Measurements from ENCODE around the gene DCAF12.

The DCAF12 gene

DNA sequence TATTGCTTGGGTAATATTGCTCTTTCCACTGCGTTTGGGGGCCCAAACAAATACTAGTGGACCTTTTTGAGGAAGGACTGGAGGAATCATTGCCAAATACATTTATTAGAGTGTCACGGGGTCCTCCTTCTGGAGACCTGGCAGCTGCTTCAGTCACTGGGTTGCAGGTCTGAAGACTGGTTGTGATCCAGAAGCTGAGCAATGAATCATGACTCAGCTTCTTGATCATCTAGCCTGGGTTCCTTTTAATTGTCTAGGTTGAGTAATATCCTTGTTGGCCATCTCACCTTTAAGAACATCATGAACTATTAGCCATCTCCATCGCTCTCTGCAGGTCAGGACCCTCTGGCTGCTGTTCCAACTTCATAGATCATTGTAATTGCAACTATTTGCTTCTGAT is 36.9 kb upstream of the DCAF12 start:
- Histone ChIP-seq H3K27me3 (replicated peaks; ENCODE audit: control insufficient read depth, insufficient read depth, low read length) (no peaks in the 10 kb centered on the region), H3K4me3 (replicated peaks; ENCODE audit: low read depth, low read length) (no peak overlapping the region), H3K36me3 (ENCODE audit: control insufficient read depth, insufficient read depth, low read length) (no peaks in the 10 kb centered on the region)
- no peak for DNase-seq (ENCODE audit: extremely low read depth, insufficient read length)
- TF ChIP-seq, protein P1, sequence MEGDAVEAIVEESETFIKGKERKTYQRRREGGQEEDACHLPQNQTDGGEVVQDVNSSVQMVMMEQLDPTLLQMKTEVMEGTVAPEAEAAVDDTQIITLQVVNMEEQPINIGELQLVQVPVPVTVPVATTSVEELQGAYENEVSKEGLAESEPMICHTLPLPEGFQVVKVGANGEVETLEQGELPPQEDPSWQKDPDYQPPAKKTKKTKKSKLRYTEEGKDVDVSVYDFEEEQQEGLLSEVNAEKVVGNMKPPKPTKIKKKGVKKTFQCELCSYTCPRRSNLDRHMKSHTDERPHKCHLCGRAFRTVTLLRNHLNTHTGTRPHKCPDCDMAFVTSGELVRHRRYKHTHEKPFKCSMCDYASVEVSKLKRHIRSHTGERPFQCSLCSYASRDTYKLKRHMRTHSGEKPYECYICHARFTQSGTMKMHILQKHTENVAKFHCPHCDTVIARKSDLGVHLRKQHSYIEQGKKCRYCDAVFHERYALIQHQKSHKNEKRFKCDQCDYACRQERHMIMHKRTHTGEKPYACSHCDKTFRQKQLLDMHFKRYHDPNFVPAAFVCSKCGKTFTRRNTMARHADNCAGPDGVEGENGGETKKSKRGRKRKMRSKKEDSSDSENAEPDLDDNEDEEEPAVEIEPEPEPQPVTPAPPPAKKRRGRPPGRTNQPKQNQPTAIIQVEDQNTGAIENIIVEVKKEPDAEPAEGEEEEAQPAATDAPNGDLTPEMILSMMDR (IDR thresholded peaks at IDR 0.05; ENCODE audit: insufficient read depth, low read length, poor library complexity, severe bottlenecking), result no peak

DNA sequence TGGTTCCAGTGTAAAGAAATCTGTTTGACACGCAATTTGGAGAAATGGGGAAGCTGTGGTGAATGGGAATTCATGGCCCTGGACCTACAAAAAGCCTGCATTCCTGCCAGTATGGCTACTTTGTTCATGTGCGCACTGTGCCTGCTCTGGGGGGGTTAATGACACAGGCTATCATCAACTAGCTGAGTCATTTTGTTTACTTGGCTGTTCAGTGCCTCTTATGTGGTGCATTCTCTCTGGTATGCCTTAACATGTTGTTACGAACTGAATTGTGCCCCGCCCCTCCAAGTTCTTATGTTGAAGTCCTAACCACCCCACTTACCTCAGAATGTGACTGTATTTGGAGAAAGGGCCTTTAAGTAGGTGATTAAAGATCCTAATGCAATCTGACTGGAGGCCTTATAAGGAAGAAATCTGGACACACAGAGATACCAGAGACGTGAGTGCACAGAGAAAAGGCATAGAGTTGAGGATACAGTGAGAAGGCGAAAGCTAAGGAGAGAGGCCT is 31.9 kb upstream of the DCAF12 start:
- no peak for DNase-seq (ENCODE audit: extremely low read depth, insufficient read length)
- H3K4me3 ChIP-seq (replicated peaks; ENCODE audit: low read depth, low read length), result no peak overlapping the region
- H3K36me3 ChIP-seq (ENCODE audit: control insufficient read depth, insufficient read depth, low read length), result no peaks in the 10 kb centered on the region
- no peaks in the 10 kb centered on the region for H3K27me3 ChIP-seq (replicated peaks; ENCODE audit: control insufficient read depth, insufficient read depth, low read length)
- TF ChIP-seq, protein P1 (IDR thresholded peaks at IDR 0.05; ENCODE audit: insufficient read depth, low read length, poor library complexity, severe bottlenecking), result no peak

DNA sequence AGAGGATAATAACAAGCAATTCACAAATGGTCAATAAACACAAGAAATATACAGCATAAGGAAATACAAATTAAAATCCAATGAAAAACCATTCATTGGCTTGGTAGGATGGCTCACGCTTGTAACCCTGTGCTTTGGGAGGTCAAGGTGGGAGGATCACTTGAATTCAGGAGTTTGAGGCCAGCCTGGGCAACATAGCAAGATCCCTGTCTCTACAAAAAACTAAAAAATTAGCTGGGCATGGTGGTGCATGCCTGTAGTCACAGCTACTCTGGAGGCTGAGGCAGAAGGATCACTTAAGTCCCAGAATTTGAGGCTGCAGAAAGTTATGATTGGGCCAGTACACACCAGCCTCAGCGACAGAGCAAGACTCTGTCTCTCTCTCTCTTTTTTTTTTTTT is 31.4 kb upstream of the DCAF12 start:
- H3K4me3 ChIP-seq (replicated peaks; ENCODE audit: low read depth, low read length), result no peak overlapping the region
- H3K27me3 ChIP-seq (replicated peaks; ENCODE audit: control insufficient read depth, insufficient read depth, low read length), result no peaks in the 10 kb centered on the region
- TF ChIP-seq, protein P1 (IDR thresholded peaks at IDR 0.05; ENCODE audit: insufficient read depth, low read length, poor library complexity, severe bottlenecking), result no peak
- no peaks in the 10 kb centered on the region for H3K36me3 ChIP-seq (ENCODE audit: control insufficient read depth, insufficient read depth, low read length)
- no peak for DNase-seq (ENCODE audit: extremely low read depth, insufficient read length)

DNA sequence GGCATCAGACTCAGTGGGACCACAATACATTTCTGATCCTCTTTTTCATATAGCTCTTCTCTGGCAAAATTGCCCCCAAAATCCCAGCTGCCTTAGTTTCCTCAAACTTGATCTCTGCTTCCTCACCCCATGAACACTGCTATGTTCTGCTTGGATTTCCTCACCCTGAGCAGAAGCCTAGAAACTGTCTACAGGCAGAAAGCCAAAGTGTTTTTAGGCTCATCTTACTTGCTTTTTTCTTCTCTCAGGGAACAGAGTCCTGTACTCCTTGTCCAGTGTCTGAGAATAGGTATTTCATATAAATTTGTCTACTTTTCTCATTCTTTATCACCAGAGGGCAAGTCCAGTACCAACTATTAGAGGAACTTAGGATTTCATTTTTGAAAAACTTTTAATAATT is 30.8 kb upstream of the DCAF12 start:
- TF ChIP-seq, protein P1 (IDR thresholded peaks at IDR 0.05; ENCODE audit: insufficient read depth, low read length, poor library complexity, severe bottlenecking), result no peak
- no peak for DNase-seq (ENCODE audit: extremely low read depth, insufficient read length)
- Histone ChIP-seq H3K4me3 (replicated peaks; ENCODE audit: low read depth, low read length) (no peak overlapping the region), H3K36me3 (ENCODE audit: control insufficient read depth, insufficient read depth, low read length) (no peaks in the 10 kb centered on the region), H3K27me3 (replicated peaks; ENCODE audit: control insufficient read depth, insufficient read depth, low read length) (no peaks in the 10 kb centered on the region)

DNA sequence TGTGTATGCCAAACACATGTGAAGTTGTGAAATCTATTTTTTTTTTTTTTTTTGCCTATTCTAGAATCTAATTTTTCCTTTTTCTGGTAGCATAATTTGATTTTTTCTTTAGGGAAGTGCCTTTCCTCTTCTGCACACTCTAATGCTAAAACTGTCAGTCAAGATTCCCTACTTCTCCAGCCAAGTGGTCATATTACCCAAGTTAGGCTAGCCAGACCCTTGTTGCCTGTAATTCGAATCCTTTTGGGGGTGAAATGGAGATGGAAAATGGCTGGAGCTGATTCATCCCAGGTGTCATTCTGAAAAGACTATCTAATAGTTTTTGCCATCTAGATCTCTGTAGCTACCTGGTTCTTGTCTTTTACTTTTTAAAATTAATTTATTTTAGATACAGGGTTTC is 27.6 kb upstream of the DCAF12 start:
- H3K27me3 ChIP-seq (replicated peaks; ENCODE audit: control insufficient read depth, insufficient read depth, low read length), result no peaks in the 10 kb centered on the region
- H3K36me3 ChIP-seq (ENCODE audit: control insufficient read depth, insufficient read depth, low read length), result no peaks in the 10 kb centered on the region
- no peak overlapping the region for H3K4me3 ChIP-seq (replicated peaks; ENCODE audit: low read depth, low read length)
- TF ChIP-seq, protein P1 (IDR thresholded peaks at IDR 0.05; ENCODE audit: insufficient read depth, low read length, poor library complexity, severe bottlenecking), result no peak
- DNase-seq (ENCODE audit: extremely low read depth, insufficient read length), result no peak

DNA sequence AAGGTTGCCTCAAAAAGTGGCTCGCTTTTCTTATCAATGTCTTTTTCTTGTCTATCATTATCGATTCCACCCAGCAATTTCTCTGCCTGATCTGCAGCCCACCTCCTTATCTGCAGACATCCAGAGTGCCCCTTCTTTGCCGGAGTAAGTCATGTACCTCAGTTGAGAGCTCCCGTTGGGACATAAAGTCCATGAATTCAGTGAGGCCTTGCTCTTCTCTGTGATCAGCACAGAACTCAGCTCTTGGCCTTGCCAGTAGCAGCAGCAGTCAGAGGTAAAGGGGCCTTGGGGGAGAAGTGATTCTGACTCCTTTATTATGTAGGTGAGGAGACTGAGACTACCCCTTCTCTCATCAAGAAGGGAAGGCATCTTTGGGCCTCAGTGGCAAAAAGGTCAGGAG is 24.9 kb upstream of the DCAF12 start:
- Histone ChIP-seq H3K4me3 (replicated peaks; ENCODE audit: low read depth, low read length) (no peak overlapping the region), H3K27me3 (replicated peaks; ENCODE audit: control insufficient read depth, insufficient read depth, low read length) (no peaks in the 10 kb centered on the region), H3K36me3 (ENCODE audit: control insufficient read depth, insufficient read depth, low read length) (no peaks in the 10 kb centered on the region)
- no peak for DNase-seq (ENCODE audit: extremely low read depth, insufficient read length)
- TF ChIP-seq, protein P1 (IDR thresholded peaks at IDR 0.05; ENCODE audit: insufficient read depth, low read length, poor library complexity, severe bottlenecking), result no peak

All from GM06990 (cell line).